RWPE1 (cell line): ENCODE data around the gene DCANP1.

ENCODE experiments used
- CTCF ChIA-PET: fragments of 350-600 bp; sonication (Branson Sonifier 250); formaldehyde crosslinking; extraction: SDS; loops from one replicate; lab custom pipeline; 2021; lab: Yijun Ruan, JAX
- POLR2A ChIA-PET: fragments of 400-600 bp; formaldehyde crosslinking; extraction: SDS; loops from one replicate; lab custom pipeline; 2020; ENCODE audit warnings: antibody characterized with exemption; ENCODE audit not compliant: low non-redundant PET; lab: Yijun Ruan, JAX
- DNase-seq: peaks from one replicate; pipeline ENCODE4 v3.0.0; 2012; ENCODE audit warnings: low spot score
- H3K27ac ChIP-seq: fragments of 450-650 bp; 2 replicates; pipeline ENCODE4 v1.5.1; 2017
- TF ChIP-seq, protein P1 (sequence below): fragments of 450-650 bp; conservative IDR thresholded peaks from 2 replicates; pipeline ENCODE4 v1.5.1; 2017; ENCODE audit warnings: low read depth, mild to moderate bottlenecking

Gene DCANP1

DNA sequence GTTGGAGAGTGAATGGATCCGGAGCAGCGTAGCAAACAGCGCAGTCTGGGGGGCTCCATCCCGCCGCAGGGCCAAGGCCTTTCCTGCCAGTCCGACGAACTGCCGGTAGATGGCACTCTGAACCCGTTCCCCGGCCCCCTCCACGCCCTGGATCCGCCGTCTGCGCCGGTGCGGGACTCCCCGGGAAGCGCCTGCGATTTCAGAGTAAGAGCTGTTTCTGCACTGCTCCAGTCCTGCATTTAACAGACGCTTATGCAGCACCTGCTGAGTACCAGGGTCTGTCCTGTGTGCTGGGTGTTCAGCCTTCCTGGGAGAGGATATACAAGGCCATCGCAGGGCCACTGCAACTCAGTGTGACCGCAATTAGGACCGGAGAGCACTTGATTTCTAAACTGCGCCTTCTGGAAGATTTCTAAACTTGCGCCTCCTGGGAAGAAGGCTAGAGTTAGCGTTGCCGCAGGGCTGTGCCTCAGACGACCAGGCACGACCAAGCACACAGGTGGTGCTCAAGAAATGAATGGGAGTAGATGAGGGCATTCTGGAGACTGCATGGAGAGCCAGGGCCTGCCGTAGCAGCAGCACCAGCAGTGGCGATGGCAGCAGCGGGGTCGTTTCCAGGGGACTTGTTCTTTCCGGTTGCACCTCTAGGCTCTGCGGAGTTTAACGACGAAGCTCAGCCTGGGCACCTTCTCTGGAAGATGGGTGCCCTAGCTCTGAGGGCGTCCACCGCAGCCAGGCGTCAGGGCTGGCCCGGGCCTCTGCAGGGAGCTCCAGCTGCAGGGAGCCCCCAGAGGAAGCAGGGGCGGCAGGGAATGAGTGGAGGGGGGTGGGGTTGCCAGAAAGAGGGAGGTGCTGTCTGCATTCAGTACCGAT is 19.3 kb upstream of the DCANP1 start:
- ChIA-PET CTCF (interaction anchor here (0.6 to 14.1 kb wide), 36 partner anchors 10 to 644 kb away, joined by 3 to 455 read pairs (median 4); partner anchors contain the start of gene NEUROG1), POLR2A (no interaction called here)
- H3K27ac ChIP-seq = no peak overlapping the region
- peak; percentile 94 for DNase-seq
- TF ChIP-seq, protein P1, sequence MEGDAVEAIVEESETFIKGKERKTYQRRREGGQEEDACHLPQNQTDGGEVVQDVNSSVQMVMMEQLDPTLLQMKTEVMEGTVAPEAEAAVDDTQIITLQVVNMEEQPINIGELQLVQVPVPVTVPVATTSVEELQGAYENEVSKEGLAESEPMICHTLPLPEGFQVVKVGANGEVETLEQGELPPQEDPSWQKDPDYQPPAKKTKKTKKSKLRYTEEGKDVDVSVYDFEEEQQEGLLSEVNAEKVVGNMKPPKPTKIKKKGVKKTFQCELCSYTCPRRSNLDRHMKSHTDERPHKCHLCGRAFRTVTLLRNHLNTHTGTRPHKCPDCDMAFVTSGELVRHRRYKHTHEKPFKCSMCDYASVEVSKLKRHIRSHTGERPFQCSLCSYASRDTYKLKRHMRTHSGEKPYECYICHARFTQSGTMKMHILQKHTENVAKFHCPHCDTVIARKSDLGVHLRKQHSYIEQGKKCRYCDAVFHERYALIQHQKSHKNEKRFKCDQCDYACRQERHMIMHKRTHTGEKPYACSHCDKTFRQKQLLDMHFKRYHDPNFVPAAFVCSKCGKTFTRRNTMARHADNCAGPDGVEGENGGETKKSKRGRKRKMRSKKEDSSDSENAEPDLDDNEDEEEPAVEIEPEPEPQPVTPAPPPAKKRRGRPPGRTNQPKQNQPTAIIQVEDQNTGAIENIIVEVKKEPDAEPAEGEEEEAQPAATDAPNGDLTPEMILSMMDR = peak; percentile 98

DNA sequence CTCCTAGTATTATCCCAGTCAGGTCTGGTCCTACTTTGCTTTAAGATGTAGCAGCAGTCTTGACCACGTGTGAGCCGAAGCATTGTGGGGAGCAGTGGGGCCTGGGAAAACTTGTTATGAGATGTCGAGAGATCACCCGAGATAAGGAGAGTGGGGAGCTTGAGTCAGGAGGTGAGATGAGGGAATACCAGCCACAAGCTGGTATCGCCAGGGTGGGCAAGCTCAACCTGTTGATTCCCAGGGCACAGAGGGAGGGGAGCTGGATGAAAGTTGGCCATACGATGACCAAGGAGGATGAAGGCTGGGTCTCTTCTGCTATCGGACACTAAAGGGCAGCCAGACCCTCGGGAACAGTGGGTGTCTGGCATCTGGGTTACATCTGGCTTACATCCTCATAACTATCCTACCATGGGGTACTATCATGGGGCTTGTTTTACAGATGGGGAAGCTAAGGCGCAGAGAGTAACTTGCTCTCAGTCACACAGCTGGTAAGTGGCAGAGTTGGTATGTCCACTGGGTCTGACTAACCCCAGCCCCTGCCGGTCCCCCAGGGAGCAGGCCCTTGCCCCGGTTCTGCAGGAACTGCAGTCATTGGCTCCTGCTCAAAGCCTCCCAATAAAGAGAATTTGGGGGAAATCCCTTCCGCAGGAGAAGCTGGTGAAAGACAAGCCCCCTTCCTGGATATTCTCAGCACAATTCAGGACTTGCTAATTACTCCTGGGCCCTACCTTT is 18.4 kb upstream of the DCANP1 start:
- POLR2A ChIA-PET = no interaction called here
- no peak overlapping the region for H3K27ac ChIP-seq
- no peak for DNase-seq
- CTCF ChIA-PET = interaction anchor here (0.6 to 14.1 kb wide), 25 partner anchors 9 to 1122 kb away, joined by 3 to 455 read pairs (median 6); no protein-coding TSS in a partner anchor
- TF ChIP-seq, protein P1 = no peak

DNA sequence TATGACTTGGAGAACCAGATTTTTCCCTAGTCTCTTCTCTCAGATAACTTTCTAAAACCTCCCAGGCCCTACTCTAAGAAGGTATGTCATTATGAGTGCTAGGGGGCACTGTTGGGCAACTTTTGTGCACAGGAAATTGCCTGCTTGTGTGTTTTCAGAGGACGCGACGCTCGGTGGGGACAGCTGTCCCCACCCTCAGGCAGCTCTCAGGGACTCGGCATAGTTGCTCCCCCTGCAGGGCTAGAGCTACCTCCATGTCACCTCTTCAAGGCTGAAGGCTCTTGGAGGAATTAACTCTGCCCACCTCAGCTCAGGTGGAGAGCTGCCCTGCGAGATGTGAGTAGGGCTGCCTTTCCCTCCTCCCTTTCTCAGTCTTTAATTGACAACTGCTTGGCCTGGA is 15.2 kb upstream of the DCANP1 start:
- H3K27ac ChIP-seq = no peak overlapping the region
- ChIA-PET POLR2A (no interaction called here), CTCF (interaction anchor here (0.5 to 14.1 kb wide), 10 partner anchors 11 to 1423 kb away, joined by 3 to 455 read pairs (median 7); no protein-coding TSS in a partner anchor)
- TF ChIP-seq, protein P1 = peak; percentile 44
- peak; percentile 57 for DNase-seq

DNA sequence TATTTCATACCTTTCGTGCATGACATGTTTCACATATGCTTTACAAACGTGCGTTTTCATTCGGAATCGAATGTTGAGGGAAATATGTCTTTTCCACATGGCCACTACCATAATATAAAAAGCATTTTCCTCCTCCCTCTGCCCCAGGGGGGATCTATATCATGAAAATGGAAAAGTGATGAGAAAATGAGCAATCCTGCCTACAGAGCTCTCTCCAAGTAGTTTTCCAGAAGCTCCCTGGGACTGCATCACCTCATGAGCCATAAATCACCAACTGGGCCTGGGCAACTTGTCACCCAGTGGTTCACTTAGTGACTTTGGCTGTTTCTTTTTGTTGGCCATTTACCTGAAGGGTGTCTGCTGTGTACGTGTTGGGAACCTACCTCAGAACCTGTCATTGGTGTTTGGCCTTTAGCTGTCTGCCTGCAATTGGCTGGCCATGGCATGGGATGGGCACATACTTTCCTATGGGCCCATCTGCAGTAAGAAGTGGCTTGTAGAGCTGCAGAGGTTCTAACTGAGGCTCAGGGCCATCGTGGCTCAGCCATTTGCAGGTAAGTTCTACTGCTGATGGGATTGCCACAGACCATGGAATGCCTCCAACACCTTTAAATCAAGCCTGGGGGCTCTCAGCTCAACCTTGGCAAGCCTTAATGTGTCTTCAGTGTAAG is 14.5 kb upstream of the DCANP1 start:
- DNase-seq = no peak
- ChIA-PET CTCF (interaction anchor here (0.9 to 14.1 kb wide), 6 partner anchors 11 to 105 kb away, joined by 3 to 455 read pairs (median 8); no protein-coding TSS in a partner anchor), POLR2A (interaction anchor here (1.0 kb wide), 1 partner anchor 14 kb away, joined by 3 read pairs; no protein-coding TSS in a partner anchor)
- TF ChIP-seq, protein P1 = no peak
- no peak overlapping the region for H3K27ac ChIP-seq

DNA sequence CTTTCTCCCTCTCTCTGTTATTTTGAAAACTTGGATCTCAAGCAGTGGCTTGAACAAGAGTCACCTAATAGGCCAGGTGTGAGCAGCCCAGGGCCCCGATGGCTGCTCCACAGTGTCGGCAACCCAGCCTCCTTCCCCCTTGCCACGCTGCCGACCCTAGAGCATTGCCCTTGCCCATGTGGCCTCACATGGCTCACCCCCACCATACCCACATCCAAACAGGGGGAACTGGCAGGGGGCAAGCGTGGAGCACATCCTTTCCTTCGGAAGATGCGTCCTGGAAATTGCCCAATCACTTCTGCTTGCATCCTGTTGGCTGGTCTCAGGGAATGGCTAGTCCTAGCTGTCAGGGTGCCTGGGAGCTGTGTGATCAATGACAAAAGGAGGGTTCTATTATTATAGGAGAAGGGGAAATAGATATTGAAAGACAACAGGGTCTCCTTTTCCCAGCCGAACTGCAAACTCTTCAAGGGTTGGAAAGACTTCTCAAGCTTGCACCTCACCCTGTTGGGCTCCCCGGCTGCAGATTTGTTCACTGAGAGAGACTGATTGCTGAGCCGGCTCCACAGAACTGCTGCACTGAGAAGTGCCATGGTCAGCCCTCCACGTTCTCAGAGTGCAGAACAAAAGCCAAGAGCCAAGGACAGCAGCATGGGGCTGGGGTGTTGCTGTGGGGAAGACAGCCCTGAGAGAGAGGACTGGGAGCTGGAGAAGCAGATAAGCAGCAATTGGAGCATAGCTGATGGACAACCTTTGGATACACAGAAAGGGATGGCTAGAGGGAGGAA is 13.3 kb upstream of the DCANP1 start:
- ChIA-PET POLR2A (interaction anchor here (1.0 kb wide), 1 partner anchor 13 kb away, joined by 3 read pairs; no protein-coding TSS in a partner anchor), CTCF (interaction anchor here (0.6 to 14.1 kb wide), 9 partner anchors 15 to 369 kb away, joined by 3 to 455 read pairs (median 5); no protein-coding TSS in a partner anchor)
- no peak overlapping the region for H3K27ac ChIP-seq
- no peak for DNase-seq
- TF ChIP-seq, protein P1 = no peak
